B cell (primary cell): Measurements from ENCODE around the gene TOGARAM2. TPM values are rescaled to one million over a fixed set of nuclear protein-coding genes. Genes with fewer than 3 reads are reported as not detected.

Experiments
- ATAC-seq: fragments of 200-7000 bp; cut with Tn5 transposase; one replicate; pipeline ENCODE4 v1.10.0; 2021; ENCODE audit warnings: low read depth, mild to moderate bottlenecking, moderate number of reproducible peaks, moderate library complexity
- CTCF ChIA-PET: fragments of 350-600 bp; sonication (Branson Sonifier 250); formaldehyde crosslinking; loops from one replicate; lab custom pipeline; 2021; ENCODE audit warnings: antibody characterized with exemption, inconsistent platforms; lab: Charles Lee
- POLR2A ChIA-PET: fragments of 350-600 bp; sonication (Branson Sonifier 250); formaldehyde crosslinking; loops from one replicate; lab custom pipeline; 2021; ENCODE audit warnings: antibody characterized with exemption; lab: Charles Lee
- DNase-seq: peaks from one replicate; pipeline ENCODE4 v3.0.0; 2013
- H2AFZ ChIP-seq: 2 replicates; pipeline ENCODE4 v1.6.1; 2012; ENCODE audit warnings: mild to moderate bottlenecking, low read depth, low read length; ENCODE audit not compliant: insufficient read depth, poor library complexity, severe bottlenecking
- H3K27ac ChIP-seq, 2 donors: 1 replicate in 1 of 2; 2 replicates in 1 of 2; pipeline ENCODE4 v1.5.1; 2012 to 2013; ENCODE audit warnings: low read length in 2 of 2, mild to moderate bottlenecking in 2 of 2, moderate library complexity in 1 of 2
- H3K27me3 ChIP-seq, 4 experiments: fragments of 200-600 bp in 1 of 4; sonication (generic) in 1 of 4; replicated peaks in 1 of 4; 1 replicate in 2 of 4; 2 replicates in 2 of 4; pipeline versions ENCODE4 v1.6.1 to v1.7.0; 2013 to 2016; ENCODE audit warnings: low read length in 3 of 4, mild to moderate bottlenecking in 2 of 4, mixed read lengths in 1 of 4, moderate library complexity in 1 of 4; ENCODE audit not compliant: insufficient read depth in 4 of 4, control insufficient read depth in 3 of 4; ENCODE audit errors: control extremely low read depth in 1 of 4
- H3K36me3 ChIP-seq, 2 experiments: replicated peaks in 1 of 2; 1 replicate in 1 of 2; 2 replicates in 1 of 2; pipeline versions ENCODE4 v1.6.1 to v1.7.1; 2013; ENCODE audit warnings: low read length in 1 of 2; ENCODE audit not compliant: insufficient read depth in 2 of 2, control insufficient read depth in 1 of 2; ENCODE audit errors: control extremely low read depth in 1 of 2, extremely low read depth in 1 of 2
- H3K4me1 ChIP-seq, 2 donors: fragments of 200-600 bp in 1 of 2; sonication (generic) in 1 of 2; 1 replicate in 1 of 2; 2 replicates in 1 of 2; pipeline versions ENCODE4 v1.5.1 to v1.6.1; 2013 to 2017; ENCODE audit warnings: low read length in 2 of 2; ENCODE audit not compliant: control insufficient read depth in 2 of 2, insufficient read depth in 2 of 2
- H3K4me2 ChIP-seq: replicated peaks from 2 replicates; pipeline ENCODE3; 2012; ENCODE audit warnings: mild to moderate bottlenecking, low read depth, low read length; ENCODE audit not compliant: poor library complexity, severe bottlenecking
- H3K4me3 ChIP-seq, 5 experiments: fragments of 200-600 bp in 1 of 5; sonication (generic) in 1 of 5; 1 replicate in 3 of 5; 2 replicates in 2 of 5; pipeline versions ENCODE4 v1.5.1 to v1.7.0; 2011 to 2016; ENCODE audit warnings: low read length in 4 of 5, mild to moderate bottlenecking in 4 of 5, low read depth in 2 of 5, control low read depth in 1 of 5, moderate library complexity in 1 of 5; ENCODE audit not compliant: insufficient read depth in 1 of 5; ENCODE audit errors: control extremely low read depth in 1 of 5, extremely low read depth in 1 of 5
- H3K79me2 ChIP-seq: fragments of 200-600 bp; sonication (generic); one replicate; pipeline ENCODE4 v1.6.0; 2016; ENCODE audit warnings: low read length; ENCODE audit not compliant: control insufficient read depth, insufficient read depth
- H3K9ac ChIP-seq: fragments of 200-600 bp; sonication (generic); 2 replicates; pipeline ENCODE4 v1.6.1; 2017; ENCODE audit warnings: mild to moderate bottlenecking, low read length, moderate library complexity
- H3K9me3 ChIP-seq, 3 donors: one replicate each; pipeline versions ENCODE4 v1.6.1 to v1.7.1; 2013; ENCODE audit warnings: low read length in 2 of 3; ENCODE audit not compliant: control insufficient read depth in 2 of 3, insufficient read depth in 1 of 3; ENCODE audit errors: control extremely low read depth in 1 of 3
- H4K20me1 ChIP-seq: 2 replicates; pipeline ENCODE4 v1.6.0; 2012; ENCODE audit warnings: mild to moderate bottlenecking, low read length; ENCODE audit not compliant: insufficient read depth, control insufficient read depth, poor library complexity, severe bottlenecking
- H3K27ac Mint-ChIP-seq: one replicate; pipeline ENCODE4 v1.8.0; 2021; ENCODE audit warnings: mixed read lengths
- H3K27me3 Mint-ChIP-seq: one replicate; pipeline ENCODE4 v1.8.0; 2021; ENCODE audit warnings: mixed read lengths
- H3K4me1 Mint-ChIP-seq: one replicate; pipeline ENCODE4 v1.8.0; 2021; ENCODE audit warnings: mixed read lengths
- H3K4me3 Mint-ChIP-seq: one replicate; pipeline ENCODE4 v1.8.0; 2021; ENCODE audit warnings: mixed read lengths
- H3K9me3 Mint-ChIP-seq: one replicate; pipeline ENCODE4 v1.8.0; 2022; ENCODE audit warnings: mixed read lengths; ENCODE audit not compliant: insufficient read depth
- CTCF ChIP-seq: fragments of 200-600 bp; IDR thresholded peaks from one replicate; pipeline ENCODE4 v1.8.0; 2022; ENCODE audit warnings: antibody characterized with exemption, mild to moderate bottlenecking
- EZH2 ChIP-seq: IDR thresholded peaks from 2 replicates; pipeline ENCODE4 v1.6.1; 2012; ENCODE audit warnings: borderline replicate concordance, low read depth, mild to moderate bottlenecking, moderate library complexity, low read length; ENCODE audit not compliant: insufficient read depth, poor library complexity, severe bottlenecking
- WGBS: methylation state at CpG from one replicate; pipeline ENCODE4 v1.1.5; 2013; ENCODE audit warnings: missing lambda C conversion rate; ENCODE audit not compliant: insufficient coverage; 5-methylcytosine and 5-hydroxymethylcytosine counted together
- intact Hi-C: fragments of 100-400 bp; cut with micrococcal nuclease; formaldehyde crosslinking; loops from one replicate; pipeline ENCODE4 v1.10.0; 2022
- polyA plus RNA-seq: library from polyadenylated mRNA; depleted of rRNA; stranded (reverse); fragments of >200 nt; gene quantifications from 2 replicates; pipeline ENCODE4 v1.2.3, GENCODE V29; 2012
- total RNA-seq, 2 donors: library from RNA; stranded (reverse); fragments of 120-200 nt in 1 of 2; gene quantifications; 1 replicate in 1 of 2; 2 replicates in 1 of 2; pipeline versions ENCODE4 v1.2.3 to v1.2.4, GENCODE V29; 2013 to 2022

Gene TOGARAM2
- total and polyA plus RNA-seq, 2 donors (not counting 1 experiment from before 2014, with no cell fraction given): 0.25 to 0.61 TPM

- CTCF ChIA-PET: no interaction called here
Observed at GRCh38 chr2:29053223-29053622, 72.1 kb downstream of the TOGARAM2 start.

More at GRCh38 chr2:29053223-29053622, 72.1 kb downstream of the TOGARAM2 start:
- Histone ChIP-seq H3K36me3 (no peaks in the 10 kb centered on the region), H3K79me2 (no peaks in the 10 kb centered on the region), H3K4me2 (no peak overlapping the region), H3K27ac (no peak overlapping the region), H3K4me3 (no peak overlapping the region), H3K9me3 (no peaks in the 10 kb centered on the region), H3K27me3 (peaks cover 0 to 3% (median 0%) of the 10 kb centered on the region in 4 experiments), H3K9ac (no peak overlapping the region), H3K4me1 (no peaks in the 10 kb centered on the region), H2AFZ (no peak overlapping the region), H4K20me1 (no peaks in the 10 kb centered on the region)
- Mint-ChIP-seq H3K4me1 (no peaks in the 10 kb centered on the region), H3K4me3 (no peak overlapping the region), H3K27ac (no peak overlapping the region), H3K9me3 (no peaks in the 10 kb centered on the region), H3K27me3 (no peaks in the 10 kb centered on the region)
- 87% methylated on average over 5 of the region's 7 CpGs for WGBS
- POLR2A ChIA-PET: no interaction called here
- intact Hi-C loops: no loop called here
- no peak for ATAC-seq
- TF ChIP-seq EZH2 (no peak), CTCF (no peak)
- DNase-seq: no peak
